Measurements from ENCODE around the gene NT5M.

Gene NT5M

DNA sequence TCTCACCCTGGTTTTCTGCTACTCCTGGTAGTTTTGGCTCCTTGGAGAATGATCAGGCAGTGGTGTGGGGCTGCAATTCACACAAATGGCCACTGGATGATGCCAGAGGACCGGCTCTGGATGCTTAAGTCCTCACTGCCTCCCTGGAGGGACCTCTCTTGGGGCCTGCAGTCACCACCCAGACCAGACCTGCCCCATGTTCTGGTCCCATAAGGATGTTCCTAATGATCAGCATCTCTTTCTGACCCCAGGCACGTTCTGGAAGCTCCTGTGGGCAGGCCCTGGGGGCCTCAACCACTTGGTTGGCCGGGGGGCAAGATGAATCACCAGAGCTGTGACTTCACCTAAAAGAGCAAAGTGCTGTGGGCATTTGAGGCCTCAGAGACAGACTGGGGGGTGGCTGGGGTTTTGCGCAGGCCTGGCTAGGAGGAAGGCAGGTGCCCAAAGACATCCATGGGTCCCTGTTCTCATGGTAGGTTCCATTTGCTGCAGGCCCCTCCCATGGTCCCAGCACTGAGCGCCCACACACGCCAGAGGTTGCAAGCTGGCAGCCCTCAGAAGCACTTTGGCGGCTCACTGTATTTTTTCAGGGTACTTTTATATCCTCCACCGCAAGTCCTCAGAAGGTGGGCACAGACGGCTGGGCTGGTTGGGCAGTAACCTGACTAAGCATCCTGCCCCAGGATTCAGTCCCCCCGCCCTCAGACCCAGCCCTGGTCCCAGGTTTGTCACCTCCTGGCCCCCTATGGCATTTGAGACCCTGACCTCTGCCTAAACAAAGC lies 53.2 kb downstream of the NT5M start:
- peak; percentile 11 for FAIRE-seq

DNA sequence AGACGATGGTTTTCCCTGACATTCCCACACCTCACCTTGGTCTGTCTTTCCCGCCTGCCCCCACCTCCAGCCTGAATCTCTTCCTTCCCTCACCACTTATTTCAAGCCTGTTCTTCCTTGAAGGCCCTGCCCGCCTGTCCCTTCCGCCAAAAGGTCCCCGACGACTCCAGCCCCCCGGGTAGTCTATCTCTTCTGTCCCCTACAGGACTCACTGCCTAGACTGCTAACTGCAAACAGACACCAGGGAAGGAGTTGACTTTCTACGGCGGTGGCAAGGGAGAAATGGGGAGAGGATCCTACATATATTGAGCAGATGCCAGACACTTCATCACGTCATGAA lies 53.7 kb downstream of the NT5M start:
- FAIRE-seq: no peak

DNA sequence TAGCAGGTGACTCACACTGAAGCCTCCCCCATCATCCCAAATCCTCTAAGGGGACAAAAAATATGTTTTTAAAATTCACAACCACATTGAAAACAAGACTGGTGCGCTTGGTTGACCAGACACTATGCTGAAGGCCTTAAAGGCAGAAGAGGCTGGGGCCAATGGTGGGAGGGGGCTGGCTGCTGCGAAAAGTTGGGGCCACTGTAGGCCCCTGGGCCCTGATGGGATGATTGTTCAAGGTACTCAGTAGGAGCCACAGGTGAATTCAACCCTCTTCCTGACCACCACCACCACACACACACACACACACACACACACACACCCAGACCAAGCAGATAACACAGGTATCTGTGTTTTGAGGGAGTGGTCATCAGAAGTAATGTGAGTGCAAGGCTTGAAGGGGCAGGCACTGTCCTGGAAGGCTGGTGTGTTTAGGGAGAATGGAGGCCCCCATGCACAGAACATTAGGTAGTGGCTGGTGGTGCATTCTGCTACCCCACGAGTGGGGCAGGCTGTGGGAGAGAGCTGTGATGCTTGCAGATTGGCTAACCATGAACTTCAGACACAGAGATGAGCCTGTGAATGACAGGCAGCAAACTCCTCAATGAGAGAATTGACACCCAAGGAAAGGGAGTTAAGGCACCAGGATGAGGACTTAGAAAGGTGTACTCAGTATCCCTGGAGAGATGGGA lies 55.0 kb downstream of the NT5M start:
- FAIRE-seq: no peak

DNA sequence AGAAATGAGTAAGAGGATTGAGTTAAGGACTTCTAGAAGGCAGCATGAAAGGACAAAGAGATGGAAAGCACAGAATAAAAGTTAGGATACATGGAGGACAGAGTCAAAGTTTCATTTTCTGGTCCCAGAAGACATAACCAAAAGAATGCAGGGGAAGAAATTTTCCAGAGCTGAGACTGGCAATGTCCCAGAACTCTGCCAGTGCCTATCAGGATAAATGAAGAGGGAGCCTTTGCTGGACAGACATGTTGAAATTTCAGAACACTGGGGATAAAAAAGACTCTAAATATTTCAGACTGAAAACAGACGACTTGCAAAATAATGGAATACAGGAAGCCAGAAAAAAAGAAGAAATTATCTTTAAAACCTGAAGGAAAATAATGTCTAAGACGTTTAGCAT lies 55.7 kb downstream of the NT5M start:
- FAIRE-seq: no peak

DNA sequence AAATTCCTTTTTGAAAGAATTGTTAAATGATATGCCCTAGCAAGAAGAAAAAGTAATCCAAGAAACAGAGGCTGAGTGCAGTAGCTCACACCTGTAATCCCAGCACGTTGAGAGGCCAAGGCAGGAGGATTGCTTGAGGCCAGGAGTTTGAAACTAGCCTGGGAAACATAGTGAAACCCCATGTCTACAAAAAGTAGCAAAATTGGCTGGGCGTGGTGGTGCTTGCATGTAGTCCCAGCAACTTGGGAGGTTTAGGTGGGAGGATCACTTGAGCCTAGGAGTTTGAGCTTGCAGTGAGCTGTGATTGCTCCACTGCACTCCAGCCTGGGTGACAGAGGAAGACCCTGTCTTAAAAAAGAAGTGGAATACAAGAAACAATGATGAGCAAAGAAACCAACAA lies 56.1 kb downstream of the NT5M start:
- no peak for FAIRE-seq

DNA sequence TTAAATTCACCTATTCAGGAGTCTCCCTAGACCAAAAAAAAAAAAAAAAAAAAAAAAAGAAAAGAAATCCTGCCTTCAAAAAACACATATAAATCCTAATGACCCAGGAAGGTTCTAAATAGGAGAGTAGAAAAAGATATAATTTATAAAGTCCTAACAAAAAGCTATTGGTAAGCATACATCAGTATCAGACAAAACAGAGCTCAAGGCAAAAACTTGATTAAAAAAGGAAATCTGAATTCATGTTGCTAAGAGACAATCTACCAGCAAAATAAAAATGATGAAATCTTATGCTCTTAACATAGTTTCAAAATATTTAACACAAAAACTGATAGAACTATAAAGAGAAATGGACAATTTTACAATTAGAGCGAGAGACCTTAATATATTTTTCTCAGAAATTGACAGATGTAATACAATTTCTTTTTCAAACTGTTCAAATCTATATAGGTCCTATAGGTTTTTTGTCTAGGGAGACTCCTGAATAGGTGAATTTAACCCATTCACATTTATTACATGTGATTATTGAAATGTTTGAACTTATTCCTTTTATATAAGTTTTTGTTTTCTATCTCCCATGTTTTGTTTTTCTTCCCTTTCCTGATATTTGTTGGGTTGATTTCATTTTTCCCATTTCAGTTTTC lies 57.0 kb downstream of the NT5M start:
- FAIRE-seq: peak; percentile 77

DNA sequence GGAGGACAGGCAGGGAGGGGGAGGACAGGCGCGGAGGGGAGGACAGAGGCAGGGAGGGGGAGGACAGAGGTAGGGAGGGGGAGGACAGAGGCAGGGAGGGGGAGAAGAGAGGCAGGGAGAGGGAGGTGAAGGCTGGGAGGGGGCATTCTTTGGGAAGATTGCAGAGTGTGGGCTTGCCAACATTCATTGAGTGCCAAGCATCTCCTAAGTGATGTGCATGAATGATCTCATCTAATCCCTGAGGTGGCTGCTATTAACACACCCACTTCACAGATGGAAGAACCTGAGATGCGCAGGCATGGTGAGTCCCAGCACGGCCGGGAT lies 58.3 kb downstream of the NT5M start:
- no peak for FAIRE-seq

DNA sequence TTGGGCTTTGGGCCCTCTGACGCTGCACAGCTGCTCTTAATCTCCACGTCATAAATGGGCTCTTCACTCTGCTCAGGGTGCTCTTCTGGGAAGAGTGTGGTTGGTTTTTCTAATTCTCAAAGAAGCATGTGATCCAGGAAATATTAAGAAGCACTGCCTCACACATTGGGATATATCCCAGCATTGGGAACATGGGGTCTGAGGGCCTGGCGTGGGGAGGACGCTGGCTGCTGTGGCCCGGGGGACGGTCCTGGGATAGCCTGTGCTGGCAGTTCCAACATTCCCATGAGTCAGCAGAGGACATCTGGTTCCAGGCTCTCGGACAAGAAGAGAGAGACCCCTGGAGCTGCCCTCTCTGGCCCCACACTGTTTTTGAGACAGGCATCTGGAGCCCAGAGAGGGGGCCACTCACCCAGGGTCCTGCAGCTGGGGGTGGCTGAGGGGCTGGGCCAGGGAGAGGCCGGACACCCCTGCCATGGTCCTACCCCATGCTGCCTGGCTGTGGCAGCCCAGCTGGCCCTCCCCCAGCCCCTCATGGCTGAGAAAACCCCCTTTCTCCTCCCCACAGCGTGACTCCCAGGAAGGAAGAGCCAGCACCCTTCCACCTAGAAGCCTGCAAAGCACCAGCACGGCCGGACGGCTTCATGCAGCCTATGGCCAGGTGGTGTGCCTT lies 58.8 kb downstream of the NT5M start:
- FAIRE-seq: no peak

DNA sequence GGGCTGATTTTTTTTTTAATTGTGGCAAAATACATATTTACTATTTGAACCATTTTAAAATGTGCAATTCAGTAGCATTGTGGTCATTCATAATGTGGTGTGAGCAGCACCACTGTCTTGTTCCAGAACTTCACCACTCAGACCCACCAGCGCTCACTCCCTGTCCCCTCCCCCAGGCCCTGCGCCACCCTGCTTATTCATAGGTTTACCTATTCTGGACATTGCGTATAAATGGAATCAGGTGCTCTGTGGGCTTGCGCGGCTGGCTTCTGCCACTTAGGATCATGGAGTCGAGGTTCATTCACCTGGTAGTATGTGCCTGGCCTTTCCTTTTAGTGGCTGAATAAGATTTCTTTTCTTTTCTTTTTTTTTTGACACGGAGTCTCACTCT lies 59.4 kb downstream of the NT5M start:
- FAIRE-seq: no peak

DNA sequence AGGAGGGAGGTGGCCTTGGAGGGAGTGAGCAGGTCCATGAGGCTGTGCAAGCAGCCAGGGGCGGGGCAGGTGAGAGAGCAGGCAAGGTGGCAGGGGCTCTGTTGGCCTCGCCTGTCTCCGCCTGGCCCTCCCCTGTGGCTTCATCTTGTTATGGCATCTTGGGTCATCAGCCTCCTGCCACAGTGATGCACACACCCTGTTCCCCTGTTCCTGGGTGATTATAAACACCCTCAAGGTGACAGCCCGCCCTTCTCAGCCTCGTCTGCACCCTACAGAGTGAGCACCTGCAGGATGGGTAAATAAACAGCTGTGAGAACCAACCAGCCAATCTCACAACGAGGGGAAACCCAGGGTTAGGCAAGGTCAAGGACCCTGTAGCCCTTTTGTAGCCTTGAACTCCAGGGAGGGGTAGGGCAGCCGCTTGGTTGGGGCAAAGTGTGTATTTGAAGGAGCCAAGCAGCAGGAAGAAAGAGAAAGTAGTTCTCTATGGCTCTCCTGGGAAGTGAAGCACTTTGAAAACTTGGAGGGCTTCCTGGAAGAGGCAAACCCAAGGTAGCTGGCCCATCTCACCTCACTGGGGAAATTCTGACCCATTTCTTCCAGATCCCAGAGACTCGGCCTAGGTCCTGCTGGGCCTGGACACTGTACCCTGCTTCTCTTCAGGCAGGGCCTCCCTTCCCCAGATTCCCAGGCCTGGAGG lies 60.6 kb downstream of the NT5M start:
- no peak for FAIRE-seq

DNA sequence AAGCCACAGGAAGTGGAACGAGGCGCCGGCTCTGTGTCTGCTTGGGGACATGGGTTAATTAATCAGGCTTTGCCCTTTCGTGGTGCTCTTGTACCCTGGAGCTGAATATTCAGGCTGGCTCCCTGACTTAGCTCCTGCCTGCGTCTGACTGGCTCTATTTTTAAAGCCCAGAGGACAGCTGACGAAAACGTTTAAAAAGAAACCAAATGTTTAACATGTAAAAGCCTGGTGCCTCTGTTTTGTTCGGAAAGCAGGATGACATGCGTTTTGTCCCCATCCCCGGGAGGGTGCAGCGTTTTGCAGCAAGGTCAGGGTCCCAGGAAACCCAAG lies 61.1 kb downstream of the NT5M start:
- FAIRE-seq: no peak

DNA sequence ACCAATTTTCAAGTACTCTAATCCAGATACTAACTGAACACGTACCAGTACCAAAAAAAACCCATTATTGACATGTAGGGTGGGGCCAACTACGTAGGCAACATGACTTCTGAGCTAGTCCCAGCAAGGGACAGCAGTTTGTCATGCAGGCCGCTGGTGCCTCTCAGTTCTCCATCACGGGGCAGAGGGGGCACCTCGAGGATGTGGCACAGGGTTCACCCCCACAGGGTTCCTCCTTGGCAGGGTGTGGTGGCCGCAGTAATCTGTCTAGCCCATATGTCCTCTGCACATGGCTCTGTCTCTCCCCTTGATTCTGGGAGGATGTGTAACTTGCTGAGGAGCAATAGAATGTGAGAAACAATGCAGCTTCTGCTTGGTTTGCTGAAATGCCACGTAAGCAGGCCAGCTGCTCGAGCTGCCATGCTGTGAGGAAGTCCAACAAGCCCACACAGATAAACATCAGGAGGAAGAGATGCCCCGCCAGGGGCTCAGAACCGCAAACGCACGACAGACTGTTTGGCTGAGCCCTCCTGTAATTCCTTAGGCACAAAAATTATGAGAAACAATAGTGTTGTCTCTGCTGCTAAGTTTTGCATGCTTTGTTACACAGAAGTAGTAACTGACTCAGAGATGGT lies 62.4 kb downstream of the NT5M start:
- no peak for FAIRE-seq

DNA sequence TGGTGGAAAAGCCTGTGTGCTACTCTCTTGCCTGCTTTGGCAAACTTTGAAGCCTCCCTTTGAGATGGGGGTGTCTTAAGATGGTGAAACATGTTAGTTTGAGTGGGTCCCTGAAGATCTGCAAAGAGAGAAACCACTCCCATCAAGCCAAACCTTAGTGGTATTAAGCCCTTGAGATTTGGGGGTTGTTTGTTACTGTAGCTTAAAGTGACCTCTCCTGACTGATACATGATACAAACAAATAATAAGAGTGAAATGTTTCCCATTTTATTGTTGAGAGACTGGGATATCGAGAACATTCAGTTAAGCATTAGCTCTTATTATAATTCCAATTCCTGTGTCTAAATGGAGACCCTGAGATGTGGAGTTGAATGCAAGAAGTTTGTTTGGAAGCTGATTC lies 63.1 kb downstream of the NT5M start:
- no peak for FAIRE-seq

DNA sequence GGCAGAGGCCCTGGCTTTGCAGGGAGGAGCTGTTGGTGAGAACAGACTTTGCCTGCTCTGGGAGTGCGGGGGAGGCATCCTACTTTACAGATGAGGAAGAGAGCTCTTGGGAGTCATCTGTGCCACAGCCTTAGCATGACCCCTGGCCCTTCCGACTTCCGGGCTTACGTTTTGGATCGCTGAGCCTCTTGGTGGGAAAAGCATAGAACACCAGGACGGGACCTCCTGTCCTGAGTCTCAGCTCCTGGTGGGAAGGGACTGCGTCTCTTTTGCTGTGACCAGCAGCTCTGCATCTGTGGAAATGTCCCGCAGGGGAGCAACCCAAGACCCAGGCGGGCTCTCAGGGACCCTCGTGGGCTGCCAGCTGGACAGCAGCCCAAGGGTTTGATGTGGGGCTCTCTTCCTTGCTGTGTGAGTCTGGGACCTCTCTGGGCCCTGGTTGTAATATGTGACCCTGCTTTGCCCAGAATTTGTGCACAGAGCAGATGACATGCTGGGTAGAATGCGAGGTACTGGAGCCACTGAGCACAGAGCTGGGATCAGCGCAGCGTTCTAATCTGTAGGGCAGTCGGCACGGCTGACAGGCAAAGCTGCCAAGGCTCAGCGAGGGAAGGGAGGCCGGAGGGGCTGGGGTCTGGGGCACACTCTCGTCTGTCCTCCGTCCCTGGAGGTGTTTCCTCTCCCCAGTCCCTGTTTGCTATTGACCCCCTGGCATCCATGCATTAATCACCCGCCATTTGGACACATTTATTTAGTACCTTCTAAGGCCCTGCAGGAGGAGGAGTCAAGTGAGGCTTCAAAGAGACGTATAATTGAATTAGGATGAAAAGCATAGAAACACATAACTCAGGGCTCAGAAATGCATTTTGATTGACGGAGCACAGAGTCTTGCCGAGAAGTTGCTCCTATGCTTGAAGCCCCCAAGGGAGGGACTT lies 64.0 kb downstream of the NT5M start:
- no peak for FAIRE-seq

DNA sequence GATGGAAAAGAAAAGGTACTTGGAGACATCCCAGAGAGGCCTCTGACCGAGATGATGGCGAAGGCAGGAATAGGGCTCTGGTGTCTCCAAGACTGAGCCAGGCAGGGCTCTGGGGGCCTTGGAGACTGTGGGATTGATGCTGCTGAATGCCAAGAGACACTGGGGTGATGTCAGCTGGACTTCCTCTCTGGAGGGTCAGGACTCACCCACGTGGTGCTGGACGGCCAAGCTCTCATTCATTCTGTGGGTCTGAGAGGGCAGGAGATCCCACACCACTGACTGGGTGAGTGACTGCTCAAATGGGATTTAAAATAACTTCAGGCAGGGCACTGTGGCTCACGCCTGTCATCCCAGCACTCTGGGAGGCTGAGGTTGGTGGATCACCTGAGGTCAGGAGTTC lies 64.8 kb downstream of the NT5M start:
- FAIRE-seq: no peak

DNA sequence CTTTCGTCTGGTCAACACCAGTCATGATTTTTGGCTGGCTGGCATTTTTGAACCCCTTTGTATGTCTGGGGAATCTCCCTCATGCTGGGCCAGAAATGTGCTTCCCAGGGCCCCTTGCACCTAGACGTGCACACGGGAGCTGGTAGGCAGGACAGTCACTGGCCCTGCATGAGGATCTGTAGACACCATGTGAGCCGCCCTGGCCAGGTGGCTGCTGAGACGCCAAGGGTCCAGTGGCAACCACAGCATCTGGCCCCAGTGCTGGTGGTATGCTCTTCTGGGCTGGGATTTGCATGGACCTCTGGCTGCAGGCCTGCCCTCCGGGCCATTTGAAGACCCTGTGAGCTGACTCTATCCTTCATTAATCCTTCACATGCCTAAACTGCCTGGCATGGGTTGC lies 67.5 kb downstream of the NT5M start:
- no peak for FAIRE-seq

DNA sequence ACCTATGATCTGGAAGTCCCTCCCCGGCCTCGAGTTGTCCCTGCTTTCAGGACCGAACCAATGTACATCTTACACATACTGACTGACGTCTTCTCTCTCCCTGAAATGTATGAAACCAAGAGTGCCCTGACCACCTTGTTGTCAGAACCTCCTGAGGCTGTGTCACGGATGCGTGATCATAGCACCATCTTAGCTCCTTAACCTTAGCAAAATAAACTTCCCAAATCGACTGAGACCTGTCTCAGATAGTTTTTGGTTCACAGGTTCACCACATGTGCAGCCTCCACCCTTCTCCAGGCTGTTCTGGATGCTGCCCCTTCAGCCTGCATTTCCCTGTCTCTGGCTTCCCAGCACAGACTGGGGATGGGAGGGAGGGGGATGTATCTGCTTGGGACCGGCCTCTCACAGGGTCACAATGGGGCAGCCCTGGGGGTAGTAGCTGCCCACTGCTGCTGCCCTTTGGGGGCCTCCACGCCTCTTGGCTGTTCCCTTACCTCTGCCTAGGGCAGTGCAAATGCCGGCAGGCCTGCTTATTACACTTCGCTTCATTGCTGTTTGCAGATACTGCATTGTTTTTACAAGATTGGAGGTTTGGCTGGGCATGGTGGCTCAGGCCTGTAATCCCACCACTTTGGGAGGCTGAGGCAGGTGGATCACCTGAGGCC lies 69.8 kb downstream of the NT5M start:
- no peak for FAIRE-seq

DNA sequence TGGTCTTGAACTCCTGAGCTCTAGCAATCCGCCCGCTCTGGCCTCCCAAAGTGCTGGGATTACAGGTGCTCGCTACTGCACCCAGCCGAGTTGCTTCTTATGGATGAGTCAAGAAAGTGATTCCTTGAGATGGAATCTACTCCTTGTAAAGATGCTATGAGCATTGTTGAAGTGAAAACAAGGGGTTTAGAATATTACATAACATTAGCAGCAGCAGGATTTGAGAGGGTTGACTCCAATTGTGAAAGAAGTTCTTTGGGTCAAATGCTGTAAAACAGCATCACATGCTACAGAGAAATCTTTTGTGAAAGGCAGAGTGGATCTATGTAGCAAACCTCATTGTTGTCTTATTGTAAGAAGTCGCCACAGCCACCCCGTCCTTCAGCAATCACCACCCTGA lies 72.7 kb downstream of the NT5M start:
- no peak for FAIRE-seq

DNA sequence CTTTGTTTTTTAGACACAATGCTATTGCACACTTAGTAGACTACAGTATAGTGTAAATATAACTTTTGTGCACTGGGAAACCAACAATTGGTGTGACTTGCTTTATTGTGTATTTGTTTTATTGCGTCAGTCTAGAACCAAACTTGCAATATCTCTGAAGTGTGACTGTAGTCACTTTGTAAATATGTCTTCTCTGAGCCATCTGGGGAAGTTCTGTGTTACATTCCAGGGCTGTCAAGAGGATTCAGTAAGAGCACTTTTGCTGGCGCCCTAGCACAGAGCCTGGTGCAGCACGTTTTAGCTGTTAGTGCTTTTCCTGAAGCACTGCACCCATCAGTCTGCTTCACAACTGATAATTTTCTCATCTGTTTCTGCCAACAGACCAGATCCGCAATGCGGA lies 73.2 kb downstream of the NT5M start:
- FAIRE-seq: no peak

DNA sequence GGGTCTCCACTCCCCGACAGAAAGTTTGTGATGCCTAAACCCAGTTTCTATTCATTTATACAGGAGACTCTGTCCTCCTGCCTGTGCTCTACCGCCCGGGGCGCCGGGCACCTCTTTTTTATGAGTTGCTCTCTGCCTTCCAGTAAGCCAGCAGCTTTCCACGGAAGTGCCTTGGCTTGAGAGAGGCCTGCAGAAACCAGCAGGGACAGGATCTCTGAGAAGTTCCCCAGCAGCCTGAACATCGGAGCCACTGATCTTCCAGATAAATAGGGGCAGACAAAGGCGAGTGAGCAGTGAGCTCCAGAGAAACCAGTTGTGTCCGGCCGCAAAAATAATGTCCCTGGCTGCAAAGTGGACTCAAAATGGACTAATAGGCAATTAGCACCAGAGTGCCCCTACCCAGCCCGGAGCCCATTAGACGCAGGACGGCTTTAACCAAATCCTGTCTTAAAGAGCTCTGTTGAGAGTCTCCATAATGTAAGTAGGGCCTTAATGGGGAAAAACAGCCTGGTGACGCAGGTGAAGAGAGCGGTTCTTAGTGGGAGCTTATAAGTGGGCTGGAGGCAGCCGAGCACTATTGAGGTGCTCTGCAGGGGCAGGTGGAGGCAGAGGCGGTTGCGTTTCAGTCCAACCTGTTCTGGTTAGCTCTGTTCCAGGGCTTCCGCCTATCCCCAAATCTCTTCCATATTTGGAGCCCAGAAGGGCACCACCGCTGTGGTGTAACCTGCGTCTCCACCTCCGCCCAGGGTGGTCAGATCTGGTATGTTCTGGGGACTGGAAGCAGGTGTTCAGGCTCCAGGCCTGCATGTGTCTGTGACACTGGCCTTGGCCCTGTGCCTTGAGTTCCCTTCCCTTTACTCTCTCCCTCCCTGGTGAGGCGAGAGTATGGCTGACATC lies 74.1 kb downstream of the NT5M start:
- FAIRE-seq: no peak

Measured in G401.6 (cell line).